ENCODE measurements around the gene NGEF. TPM values are rescaled to one million over a fixed set of nuclear protein-coding genes. Genes with fewer than 3 reads are reported as not detected.

Gene NGEF
- total RNA-seq, 1 experiment from 2014 or later = 2.7 TPM

- no peak for TF ChIP-seq CTCF (IDR thresholded peaks at IDR 0.05; ENCODE audit: unreplicated experiment)
- H3K9me3 Mint-ChIP-seq (ENCODE audit: unreplicated experiment) = no peaks in the 10 kb centered on the region
- no TSS peak for BruUV-seq (replicated peaks)
- no peaks in the 10 kb centered on the region for H3K27me3 Mint-ChIP-seq (ENCODE audit: insufficient read depth, unreplicated experiment)
- H3K27ac Mint-ChIP-seq (ENCODE audit: low read depth, unreplicated experiment) = no peak overlapping the region
- ChIA-PET CTCF (interaction anchor here (0.6 kb wide), 2 partner anchors 87 to 287 kb away, joined by 3 to 4 read pairs; no protein-coding TSS in a partner anchor), POLR2A (interaction anchor here (0.8 kb wide), 1 partner anchor 9 kb away, joined by 4 read pairs; no protein-coding TSS in a partner anchor)
- peaks cover 71% of the 10 kb centered on the region for H3K36me3 Mint-ChIP-seq (ENCODE audit: insufficient read depth, unreplicated experiment)
- intact Hi-C loops (cut with micrococcal nuclease) = no loop called here
- peaks cover 5% of the 10 kb centered on the region for H3K4me1 Mint-ChIP-seq (ENCODE audit: insufficient read depth, unreplicated experiment)
- no peak overlapping the region for H3K4me3 Mint-ChIP-seq (ENCODE audit: unreplicated experiment)
- no peak for DNase-seq (ENCODE audit: unreplicated experiment)
Measured at GRCh38 chr2:232831496-232831895, 181.6 kb downstream of the NGEF start.

- CTCF ChIA-PET = interaction anchor here (0.5 kb wide), 1 partner anchor 45 kb away, joined by 3 read pairs; no protein-coding TSS in a partner anchor
Measured at GRCh38 chr2:232829988-232830387, 183.1 kb downstream of the NGEF start.

More at GRCh38 chr2:232829988-232830387, 183.1 kb downstream of the NGEF start:
- intact Hi-C loops (cut with micrococcal nuclease) = no loop called here
- no peak overlapping the region for H3K27ac Mint-ChIP-seq (ENCODE audit: low read depth, unreplicated experiment)
- H3K9me3 Mint-ChIP-seq (ENCODE audit: unreplicated experiment) = no peaks in the 10 kb centered on the region
- no peak for TF ChIP-seq CTCF (IDR thresholded peaks at IDR 0.05; ENCODE audit: unreplicated experiment)
- H3K27me3 Mint-ChIP-seq (ENCODE audit: insufficient read depth, unreplicated experiment) = no peaks in the 10 kb centered on the region
- POLR2A ChIA-PET = no interaction called here
- no peak overlapping the region for H3K4me3 Mint-ChIP-seq (ENCODE audit: unreplicated experiment)
- BruUV-seq (replicated peaks) = no TSS peak
- DNase-seq (ENCODE audit: unreplicated experiment) = no peak
- H3K36me3 Mint-ChIP-seq (ENCODE audit: insufficient read depth, unreplicated experiment) = peaks cover 75% of the 10 kb centered on the region
- H3K4me1 Mint-ChIP-seq (ENCODE audit: insufficient read depth, unreplicated experiment) = no peaks in the 10 kb centered on the region

Other genes starting within 250 kb of the NGEF start
- gene KCNJ13, start 236.7 kb downstream of the NGEF start, total RNA-seq (2022) = not detected in 2 replicates
- gene SNORC, start 143.0 kb downstream of the NGEF start, total RNA-seq (2022) = 7.8 and 8.2 TPM in 2 replicates
- gene NEU2, start 19.4 kb upstream of the NGEF start, total RNA-seq (2022) = not detected in 2 replicates
- gene INPP5D, start 47.1 kb upstream of the NGEF start, total RNA-seq (2022) = 46.1 and 64.9 TPM in 2 replicates
- 26.4 and 28.7 TPM in 2 replicates for gene ATG16L1, start 238.4 kb upstream of the NGEF start, total RNA-seq (2022)

Measured in MCF 10A (cell line).